Astrocyte (in vitro differentiated cells and primary cell): ENCODE data around the gene TMPRSS9. TPM values are rescaled to one million over a fixed set of nuclear protein-coding genes. Genes with fewer than 3 reads are reported as not detected.

Experiments
- DNase-seq: peaks from one replicate; pipeline ENCODE4 v3.0.0-alpha.2; 2010; ENCODE audit warnings: low read depth
- FAIRE-seq: peaks from 2 replicates; lab custom pipeline; 2011; peaks lifted over from hg19 to GRCh38; lab: Jason Lieb, UNC
- H2AFZ ChIP-seq: 2 replicates; pipeline ENCODE4 v1.6.0; 2012; ENCODE audit warnings: low read depth, low read length, inconsistent platforms
- H3K27ac ChIP-seq: 2 replicates; pipeline ENCODE4 v1.5.1; 2011; ENCODE audit warnings: low read depth, low read length, inconsistent platforms
- H3K27me3 ChIP-seq: 2 replicates; pipeline ENCODE4 v1.6.0; 2011; ENCODE audit warnings: low read length, inconsistent platforms; ENCODE audit not compliant: insufficient read depth
- H3K36me3 ChIP-seq: 2 replicates; pipeline ENCODE4 v1.5.1; 2011; ENCODE audit warnings: low read length, inconsistent platforms; ENCODE audit not compliant: insufficient read depth
- H3K4me1 ChIP-seq: 2 replicates; pipeline ENCODE4 v1.5.1; 2011; ENCODE audit warnings: low read length, inconsistent platforms; ENCODE audit not compliant: insufficient read depth
- H3K4me2 ChIP-seq: 2 replicates; pipeline ENCODE4 v1.6.0; 2012; ENCODE audit warnings: low read length, inconsistent platforms
- H3K4me3 ChIP-seq: 2 replicates; pipeline ENCODE4 v1.5.1; 2011; ENCODE audit warnings: low read depth, mild to moderate bottlenecking, low read length, inconsistent platforms; ENCODE audit not compliant: insufficient read depth
- H3K79me2 ChIP-seq: 2 replicates; pipeline ENCODE4 v1.6.0; 2012; ENCODE audit warnings: mild to moderate bottlenecking, low read length, inconsistent platforms; ENCODE audit not compliant: insufficient read depth
- H3K9ac ChIP-seq: 2 replicates; pipeline ENCODE4 v1.6.0; 2012; ENCODE audit warnings: mild to moderate bottlenecking, low read length, inconsistent platforms
- H3K9me3 ChIP-seq: 2 replicates; pipeline ENCODE4 v1.5.1; 2012; ENCODE audit warnings: low read depth, mild to moderate bottlenecking, low read length, inconsistent platforms; ENCODE audit not compliant: insufficient read depth
- H4K20me1 ChIP-seq: 2 replicates; pipeline ENCODE4 v1.6.0; 2012; ENCODE audit warnings: low read length, inconsistent platforms; ENCODE audit not compliant: insufficient read depth
- H3K27ac Mint-ChIP-seq: one replicate; pipeline ENCODE4 v1.8.0; 2021; ENCODE audit warnings: mild to moderate bottlenecking, mixed read lengths; ENCODE audit not compliant: unreplicated experiment
- H3K27me3 Mint-ChIP-seq: one replicate; pipeline ENCODE4 v1.8.0; 2021; ENCODE audit warnings: low read depth, mixed read lengths; ENCODE audit not compliant: unreplicated experiment
- H3K36me3 Mint-ChIP-seq: one replicate; pipeline ENCODE4 v1.8.0; 2021; ENCODE audit warnings: low read depth, mixed read lengths; ENCODE audit not compliant: unreplicated experiment
- H3K4me1 Mint-ChIP-seq: one replicate; pipeline ENCODE4 v1.8.0; 2021; ENCODE audit warnings: low read depth, mixed read lengths; ENCODE audit not compliant: unreplicated experiment
- H3K4me3 Mint-ChIP-seq: one replicate; pipeline ENCODE4 v1.8.0; 2021; ENCODE audit warnings: mild to moderate bottlenecking, moderate library complexity, mixed read lengths; ENCODE audit not compliant: unreplicated experiment
- H3K9me3 Mint-ChIP-seq: one replicate; pipeline ENCODE4 v1.8.0; 2021; ENCODE audit warnings: mild to moderate bottlenecking, mixed read lengths; ENCODE audit not compliant: unreplicated experiment
- EZH2 ChIP-seq: IDR thresholded peaks from 2 replicates; pipeline ENCODE4 v1.6.1; 2012; ENCODE audit warnings: mild to moderate bottlenecking, low read length, inconsistent platforms; ENCODE audit not compliant: insufficient read depth
- total RNA-seq: library from RNA; stranded (reverse); gene quantifications from 2 replicates; pipeline ENCODE4 v1.2.1, GENCODE V29; 2021
- TF ChIP-seq, protein P1 (sequence below): IDR thresholded peaks from 2 replicates; pipeline ENCODE4 v1.5.1; 2011; ENCODE audit warnings: low read depth, mild to moderate bottlenecking, inconsistent platforms, low read length, moderate library complexity; ENCODE audit not compliant: insufficient read depth

The TMPRSS9 gene
- total RNA-seq, 1 donor from 2014 or later: 0.16 TPM

DNA sequence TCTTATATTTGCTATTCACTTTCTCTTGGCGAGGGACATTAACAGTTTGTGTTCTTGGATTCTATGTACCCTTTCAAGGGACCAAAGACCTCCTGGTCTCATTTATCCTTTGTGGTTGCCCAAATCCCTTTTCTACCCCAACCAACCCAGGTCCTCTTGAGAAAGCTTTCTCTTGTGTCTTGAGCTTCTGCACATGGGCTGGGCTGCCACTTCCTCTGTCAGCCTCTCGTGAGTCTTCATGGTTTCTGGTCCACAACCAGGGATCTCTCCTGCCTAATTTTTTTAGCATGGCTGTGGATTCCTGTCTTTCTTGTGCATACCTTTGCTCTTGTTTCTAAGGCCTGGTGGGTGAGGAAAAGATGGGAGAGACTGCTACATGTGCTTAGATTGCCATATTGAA lies 52.4 kb downstream of the TMPRSS9 start:
- H3K27me3 Mint-ChIP-seq: peaks cover 4% of the 10 kb centered on the region
- H4K20me1 ChIP-seq: no peaks in the 10 kb centered on the region
- no peak for FAIRE-seq

DNA sequence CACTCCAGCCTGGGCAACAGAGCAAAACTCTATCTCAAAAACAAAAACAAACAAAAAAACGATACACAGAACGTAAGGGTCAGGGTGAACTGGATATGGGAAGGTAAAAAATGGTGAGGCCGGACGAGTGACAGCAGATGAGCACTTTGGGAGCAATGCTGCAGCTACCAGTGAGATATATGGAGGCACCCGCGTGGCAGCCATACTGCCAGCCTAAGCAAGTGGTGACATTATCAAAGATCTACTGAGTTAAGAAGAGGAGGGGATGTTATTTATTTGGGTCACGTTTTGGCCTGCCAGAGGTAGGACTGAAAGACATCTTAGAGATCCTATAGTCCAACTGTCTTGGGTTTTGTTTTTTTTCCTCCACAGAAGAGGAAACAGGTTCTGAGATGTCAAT lies 53.1 kb downstream of the TMPRSS9 start:
- H3K4me3 Mint-ChIP-seq: no peak overlapping the region
- H3K4me2 ChIP-seq: no peak overlapping the region
- H3K4me3 ChIP-seq: no peak overlapping the region
- H4K20me1 ChIP-seq: peaks cover 4% of the 10 kb centered on the region
- H2AFZ ChIP-seq: no peak overlapping the region
- H3K4me1 Mint-ChIP-seq: no peaks in the 10 kb centered on the region
- peaks cover 4% of the 10 kb centered on the region for H3K27me3 Mint-ChIP-seq
- DNase-seq (no peak), FAIRE-seq (no peak)
- H3K36me3 Mint-ChIP-seq: peaks cover 11% of the 10 kb centered on the region
- no peaks in the 10 kb centered on the region for H3K36me3 ChIP-seq
- no peak overlapping the region for H3K9ac ChIP-seq
- peaks cover 8% of the 10 kb centered on the region for H3K9me3 ChIP-seq
- H3K27ac Mint-ChIP-seq: peak overlapping the region; percentile 69
- H3K27ac ChIP-seq: no peak overlapping the region
- H3K27me3 ChIP-seq: no peaks in the 10 kb centered on the region
- H3K79me2 ChIP-seq: no peaks in the 10 kb centered on the region
- H3K9me3 Mint-ChIP-seq: peaks cover 11% of the 10 kb centered on the region
- no peak for TF ChIP-seq EZH2
- TF ChIP-seq, protein P1, sequence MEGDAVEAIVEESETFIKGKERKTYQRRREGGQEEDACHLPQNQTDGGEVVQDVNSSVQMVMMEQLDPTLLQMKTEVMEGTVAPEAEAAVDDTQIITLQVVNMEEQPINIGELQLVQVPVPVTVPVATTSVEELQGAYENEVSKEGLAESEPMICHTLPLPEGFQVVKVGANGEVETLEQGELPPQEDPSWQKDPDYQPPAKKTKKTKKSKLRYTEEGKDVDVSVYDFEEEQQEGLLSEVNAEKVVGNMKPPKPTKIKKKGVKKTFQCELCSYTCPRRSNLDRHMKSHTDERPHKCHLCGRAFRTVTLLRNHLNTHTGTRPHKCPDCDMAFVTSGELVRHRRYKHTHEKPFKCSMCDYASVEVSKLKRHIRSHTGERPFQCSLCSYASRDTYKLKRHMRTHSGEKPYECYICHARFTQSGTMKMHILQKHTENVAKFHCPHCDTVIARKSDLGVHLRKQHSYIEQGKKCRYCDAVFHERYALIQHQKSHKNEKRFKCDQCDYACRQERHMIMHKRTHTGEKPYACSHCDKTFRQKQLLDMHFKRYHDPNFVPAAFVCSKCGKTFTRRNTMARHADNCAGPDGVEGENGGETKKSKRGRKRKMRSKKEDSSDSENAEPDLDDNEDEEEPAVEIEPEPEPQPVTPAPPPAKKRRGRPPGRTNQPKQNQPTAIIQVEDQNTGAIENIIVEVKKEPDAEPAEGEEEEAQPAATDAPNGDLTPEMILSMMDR: no peak
- no peaks in the 10 kb centered on the region for H3K4me1 ChIP-seq

More for the DNA sequence above, 52.4 kb downstream of the TMPRSS9 start:
- Mint-ChIP-seq H3K27ac (no peak overlapping the region), H3K4me3 (no peak overlapping the region), H3K9me3 (peaks cover 11% of the 10 kb centered on the region), H3K4me1 (no peaks in the 10 kb centered on the region), H3K36me3 (peaks cover 11% of the 10 kb centered on the region)
- Histone ChIP-seq H3K4me3 (no peak overlapping the region), H3K9ac (no peak overlapping the region), H3K27ac (no peak overlapping the region), H3K36me3 (no peaks in the 10 kb centered on the region), H3K4me2 (no peak overlapping the region), H3K27me3 (no peaks in the 10 kb centered on the region), H2AFZ (no peak overlapping the region), H3K4me1 (no peaks in the 10 kb centered on the region), H3K79me2 (no peaks in the 10 kb centered on the region), H3K9me3 (peaks cover 8% of the 10 kb centered on the region)
- no peak for DNase-seq
- no peak for TF ChIP-seq EZH2
- TF ChIP-seq, protein P1: no peak

DNA sequence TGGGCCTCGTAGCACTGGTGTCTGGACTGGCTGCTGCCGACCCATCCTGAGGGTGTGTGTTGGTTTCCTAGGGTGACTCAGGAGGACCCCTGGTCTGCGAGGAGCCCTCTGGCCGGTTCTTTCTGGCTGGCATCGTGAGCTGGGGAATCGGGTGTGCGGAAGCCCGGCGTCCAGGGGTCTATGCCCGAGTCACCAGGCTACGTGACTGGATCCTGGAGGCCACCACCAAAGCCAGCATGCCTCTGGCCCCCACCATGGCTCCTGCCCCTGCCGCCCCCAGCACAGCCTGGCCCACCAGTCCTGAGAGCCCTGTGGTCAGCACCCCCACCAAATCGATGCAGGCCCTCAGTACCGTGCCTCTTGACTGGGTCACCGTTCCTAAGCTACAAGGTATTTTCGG lies 53.6 kb downstream of the TMPRSS9 start:
- H2AFZ ChIP-seq: no peak overlapping the region
- no peak overlapping the region for H3K4me3 ChIP-seq
- DNase-seq (no peak), FAIRE-seq (no peak)
- Mint-ChIP-seq H3K4me3 (no peak overlapping the region), H3K4me1 (no peaks in the 10 kb centered on the region), H3K27ac (no peak overlapping the region), H3K27me3 (peaks cover 4% of the 10 kb centered on the region), H3K9me3 (peaks cover 11% of the 10 kb centered on the region), H3K36me3 (peaks cover 11% of the 10 kb centered on the region)
- no peaks in the 10 kb centered on the region for H3K79me2 ChIP-seq
- peaks cover 4% of the 10 kb centered on the region for H4K20me1 ChIP-seq
- H3K27ac ChIP-seq: no peak overlapping the region
- no peaks in the 10 kb centered on the region for H3K36me3 ChIP-seq
- H3K27me3 ChIP-seq: no peaks in the 10 kb centered on the region
- no peaks in the 10 kb centered on the region for H3K4me1 ChIP-seq
- TF ChIP-seq, protein P1: no peak
- TF ChIP-seq EZH2: no peak
- peaks cover 8% of the 10 kb centered on the region for H3K9me3 ChIP-seq
- H3K4me2 ChIP-seq: no peak overlapping the region
- no peak overlapping the region for H3K9ac ChIP-seq
